HL-60 (cell line): ENCODE data around the gene STIP1.

Source experiments
- DNase-seq, 2 experiments: peaks; one replicate each; pipeline ENCODE4 v3.0.0-alpha.2; 2010 to 2020; ENCODE audit warnings: low read depth in 1 of 2, low spot score in 1 of 2
- H3K27ac ChIP-seq: fragments of 250-450 bp; sonication (Bioruptor Pico); replicated peaks from 2 replicates; pipeline ENCODE4 v1.5.1; 2020; ENCODE audit warnings: mild to moderate bottlenecking, moderate library complexity
- H3K27me3 ChIP-seq: fragments of 250-450 bp; sonication (Bioruptor Pico); 2 replicates; pipeline ENCODE4 v1.5.1; 2021; ENCODE audit warnings: mild to moderate bottlenecking, moderate library complexity; ENCODE audit not compliant: insufficient read depth, poor library complexity, severe bottlenecking
- H3K4me3 ChIP-seq: replicated peaks from 2 replicates; pipeline ENCODE4 v1.5.1; 2011; ENCODE audit warnings: mild to moderate bottlenecking, control low read depth, low read length; ENCODE audit not compliant: insufficient read depth
- CTCF ChIP-seq: IDR thresholded peaks from one replicate; pipeline ENCODE4 v1.5.1; 2011; ENCODE audit warnings: low read length, control low read depth, inconsistent platforms; ENCODE audit not compliant: insufficient read depth
- GABPA ChIP-seq: IDR thresholded peaks from 2 replicates; pipeline ENCODE4 v1.6.1; 2012; ENCODE audit warnings: low read depth
- POLR2AphosphoS5 ChIP-seq: IDR thresholded peaks from 2 replicates; pipeline ENCODE4 v1.6.1; 2012; ENCODE audit warnings: low read depth
- REST ChIP-seq: IDR thresholded peaks from 2 replicates; pipeline ENCODE4 v1.6.1; 2012; ENCODE audit warnings: low read depth; ENCODE audit not compliant: insufficient replicate concordance
- SPI1 ChIP-seq: IDR thresholded peaks from 2 replicates; pipeline ENCODE4 v1.6.1; 2012; ENCODE audit warnings: low read depth, mild to moderate bottlenecking, borderline replicate concordance

The STIP1 gene

GRCh38 chr11:64248578-64248977, 62.6 kb downstream of the STIP1 start:
- Histone ChIP-seq H3K27ac (no peak overlapping the region), H3K4me3 (no peak overlapping the region), H3K27me3 (no peaks in the 10 kb centered on the region)
- TF ChIP-seq SPI1 (no peak), POLR2AphosphoS5 (no peak), REST (no peak), GABPA (no peak), CTCF (no peak)
- DNase-seq, result no peak

GRCh38 chr11:64249038-64249437, 63.1 kb downstream of the STIP1 start:
- no peaks in the 10 kb centered on the region for H3K27me3 ChIP-seq
- no peak overlapping the region for H3K4me3 ChIP-seq
- DNase-seq, result no peak
- H3K27ac ChIP-seq, result no peak overlapping the region
- TF ChIP-seq GABPA, result no peak
- TF ChIP-seq SPI1, result no peak
- no peak for TF ChIP-seq POLR2AphosphoS5
- no peak for TF ChIP-seq REST
- TF ChIP-seq CTCF, result no peak

- no peak for DNase-seq
- no peak for TF ChIP-seq GABPA
- TF ChIP-seq REST, result no peak
- TF ChIP-seq SPI1, result no peak
- no peak for TF ChIP-seq POLR2AphosphoS5
- H3K27me3 ChIP-seq, result no peaks in the 10 kb centered on the region
- no peak overlapping the region for H3K4me3 ChIP-seq
- H3K27ac ChIP-seq, result no peak overlapping the region
Observed at GRCh38 chr11:64249563-64250414, 63.8 kb downstream of the STIP1 start.
